Esophagus squamous epithelium (tissue), 5 donors: ENCODE data around the gene ACAA1. TPM values are rescaled to one million over a fixed set of nuclear protein-coding genes. Genes with fewer than 3 reads are reported as not detected.
"Not testable (repeated sequence)": the region's sequence is repeated elsewhere in the genome, so short reads cannot be mapped to it uniquely, and the experiment has no call there.

Experiments
- DNase-seq: peaks from one replicate; lab custom pipeline; 2025; lab: John Stamatoyannopoulos, UW
- H3K27ac ChIP-seq, 4 donors: fragments of 200-600 bp; sonication (generic); one replicate each; pipeline ENCODE4 v1.5.1; 2016 to 2019; ENCODE audit warnings: mild to moderate bottlenecking in 1 of 4
- H3K27me3 ChIP-seq, 4 donors: fragments of 200-600 bp; sonication (generic); 1 replicate in 3 of 4; 2 replicates in 1 of 4; pipeline versions ENCODE4 v1.5.1 to v1.6.0; 2017 to 2021; ENCODE audit warnings: antibody characterized with exemption in 1 of 4
- H3K36me3 ChIP-seq, 3 donors: fragments of 200-600 bp; sonication (generic); one replicate each; pipeline ENCODE4 v1.5.1; 2016 to 2019
- H3K4me1 ChIP-seq, 3 donors: fragments of 200-600 bp; sonication (generic); one replicate each; pipeline ENCODE4 v1.5.1; 2017 to 2019
- H3K4me3 ChIP-seq, 4 donors: fragments of 200-600 bp; sonication (generic); 1 replicate in 3 of 4; 2 replicates in 1 of 4; pipeline ENCODE4 v1.5.1; 2016 to 2019; ENCODE audit warnings: mild to moderate bottlenecking in 2 of 4, moderate library complexity in 1 of 4
- H3K9me3 ChIP-seq, 3 donors: fragments of 200-600 bp; sonication (generic); one replicate each; pipeline ENCODE4 v1.5.1; 2016 to 2019
- POLR2A ChIP-seq, 4 donors: fragments of 450-650 bp; IDR thresholded peaks; one replicate each; pipeline ENCODE4 v1.6.1; 2017; ENCODE audit warnings: antibody characterized with exemption in 4 of 4, mild to moderate bottlenecking in 4 of 4, moderate library complexity in 3 of 4
- WGBS, 2 donors: methylation state at CpG; one replicate each; pipeline ENCODE4 v1.1.5; 2018; 5-methylcytosine and 5-hydroxymethylcytosine counted together
- intact Hi-C: fragments of 100-400 bp; cut with DNase I; formaldehyde crosslinking; loops from one replicate; pipeline ENCODE4 v1.15.0; 2022
- total RNA-seq, 4 donors: library from RNA; depleted of rRNA; stranded (reverse); fragments of >200 nt; gene quantifications; one replicate each; pipeline ENCODE4 v1.1.0, GENCODE V29; 2016
- TF ChIP-seq, protein P1 (sequence below), 6 experiments: fragments of 450-650 bp in 4 of 6; fragments of 200-600 bp in 2 of 6; sonication (generic) in 2 of 6; IDR thresholded peaks; one replicate each; pipeline ENCODE4 v1.5.1; 2016 to 2019; ENCODE audit warnings: antibody characterized with exemption in 6 of 6, mild to moderate bottlenecking in 4 of 6, moderate library complexity in 4 of 6
- donor health status: DM: yes; HTN: yes; CAD: no.

Gene ACAA1
- total RNA-seq, 4 donors from 2014 or later = 63.5 to 75.2 (median 68.7) TPM

DNA sequence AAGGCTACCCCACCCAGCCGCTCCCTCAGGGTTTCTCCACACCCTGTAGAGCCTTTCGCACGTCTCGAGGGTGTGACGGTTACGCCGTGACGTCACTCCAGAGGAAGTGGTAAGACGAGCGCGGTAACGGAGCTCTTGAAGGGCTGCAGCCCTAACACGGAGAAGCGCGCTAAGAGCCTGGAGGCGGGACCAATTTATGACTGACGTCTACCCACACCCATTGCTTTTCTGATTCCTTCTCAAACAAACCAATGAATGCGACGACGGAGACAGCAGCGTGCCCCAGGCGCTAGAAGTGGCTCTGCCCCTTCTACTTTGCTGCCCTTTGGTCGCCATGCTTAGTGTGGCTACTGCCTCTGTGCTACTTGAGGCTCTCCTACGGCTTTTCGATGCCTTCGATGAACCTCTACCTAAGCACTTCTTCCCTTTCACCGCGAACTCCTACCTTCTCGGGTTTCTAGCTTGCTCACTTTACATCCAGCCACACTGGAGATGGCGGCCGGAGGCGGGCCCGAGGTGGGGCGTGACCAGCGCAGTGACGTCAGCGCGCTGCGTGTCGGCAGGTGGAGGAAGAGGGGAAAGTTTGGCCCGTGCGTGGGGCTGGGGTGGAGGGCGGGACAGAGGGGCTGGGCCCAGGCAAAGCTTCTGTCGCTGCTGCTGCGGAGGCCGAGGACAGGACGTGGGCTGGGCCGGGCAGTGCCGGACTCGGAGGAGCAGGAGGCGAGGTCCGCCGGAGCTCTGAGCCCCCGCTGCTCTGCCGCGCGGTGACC, 28.2 kb upstream of the ACAA1 start, which contains the start of gene OXSR1:
OXSR1 (plus strand) TSS at position 586 of the 770 bp plus-strand sequence. CDS start 340 bp downstream, outside the sequence.
- Histone ChIP-seq H3K27ac (peak within 1 kb of the TSS; percentile 93 to 99 (median 98)), H3K36me3 (no peaks in the 10 kb centered on the region), H3K4me3 (peak within 1 kb of the TSS; percentile 73 to 100 (median 86)), H3K9me3 (no peaks in the 10 kb centered on the region), H3K27me3 (no peaks in the 10 kb centered on the region), H3K4me1 (peaks cover 9 to 38% (median 20%) of the 10 kb centered on the region in 3 donors)
- TF ChIP-seq POLR2A (IDR thresholded peaks at IDR 0.05) = peak in 3 of 4 donors; percentile 81 to 96 (median 89)
- TF ChIP-seq, protein P1, sequence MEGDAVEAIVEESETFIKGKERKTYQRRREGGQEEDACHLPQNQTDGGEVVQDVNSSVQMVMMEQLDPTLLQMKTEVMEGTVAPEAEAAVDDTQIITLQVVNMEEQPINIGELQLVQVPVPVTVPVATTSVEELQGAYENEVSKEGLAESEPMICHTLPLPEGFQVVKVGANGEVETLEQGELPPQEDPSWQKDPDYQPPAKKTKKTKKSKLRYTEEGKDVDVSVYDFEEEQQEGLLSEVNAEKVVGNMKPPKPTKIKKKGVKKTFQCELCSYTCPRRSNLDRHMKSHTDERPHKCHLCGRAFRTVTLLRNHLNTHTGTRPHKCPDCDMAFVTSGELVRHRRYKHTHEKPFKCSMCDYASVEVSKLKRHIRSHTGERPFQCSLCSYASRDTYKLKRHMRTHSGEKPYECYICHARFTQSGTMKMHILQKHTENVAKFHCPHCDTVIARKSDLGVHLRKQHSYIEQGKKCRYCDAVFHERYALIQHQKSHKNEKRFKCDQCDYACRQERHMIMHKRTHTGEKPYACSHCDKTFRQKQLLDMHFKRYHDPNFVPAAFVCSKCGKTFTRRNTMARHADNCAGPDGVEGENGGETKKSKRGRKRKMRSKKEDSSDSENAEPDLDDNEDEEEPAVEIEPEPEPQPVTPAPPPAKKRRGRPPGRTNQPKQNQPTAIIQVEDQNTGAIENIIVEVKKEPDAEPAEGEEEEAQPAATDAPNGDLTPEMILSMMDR (IDR thresholded peaks at IDR 0.05) = no peak
- intact Hi-C loops = no loop called here
- DNase-seq = peak; percentile 97
- WGBS, 2 donors = 0 to 1% methylated on average over 16 to 19 of the region's 57 CpGs

DNA sequence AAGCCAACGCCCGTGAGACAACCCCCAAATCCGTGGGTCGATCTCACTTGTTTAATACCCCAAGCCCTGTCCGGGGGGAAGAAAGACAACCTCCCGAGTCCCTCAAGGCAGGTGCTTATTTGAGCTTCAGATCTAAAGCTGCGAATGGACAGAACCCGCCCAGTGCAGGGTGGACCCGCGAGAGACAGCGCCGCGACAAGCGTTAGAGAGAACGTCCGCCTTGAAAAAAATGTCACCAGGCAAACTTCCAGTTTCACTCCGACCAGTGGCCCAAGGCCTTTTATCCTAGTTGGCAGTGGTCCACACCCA, 27.7 kb upstream of the ACAA1 start:
- H3K4me1 ChIP-seq = peaks cover 9 to 38% (median 20%) of the 10 kb centered on the region in 3 donors
- 0 to 1% methylated on average over 15 to 17 of the region's 17 CpGs for WGBS, 2 donors
- no peaks in the 10 kb centered on the region for H3K27me3 ChIP-seq
- peak overlapping the region; percentile 73 to 100 (median 86) for H3K4me3 ChIP-seq
- peak overlapping the region; percentile 93 to 99 (median 98) for H3K27ac ChIP-seq
- DNase-seq = no peak
- no peaks in the 10 kb centered on the region for H3K9me3 ChIP-seq
- intact Hi-C loops = no loop called here
- TF ChIP-seq, protein P1 (IDR thresholded peaks at IDR 0.05) = no peak
- peak in 1 of 4 donors; percentile 46 for TF ChIP-seq POLR2A (IDR thresholded peaks at IDR 0.05)
- H3K36me3 ChIP-seq = no peaks in the 10 kb centered on the region

DNA sequence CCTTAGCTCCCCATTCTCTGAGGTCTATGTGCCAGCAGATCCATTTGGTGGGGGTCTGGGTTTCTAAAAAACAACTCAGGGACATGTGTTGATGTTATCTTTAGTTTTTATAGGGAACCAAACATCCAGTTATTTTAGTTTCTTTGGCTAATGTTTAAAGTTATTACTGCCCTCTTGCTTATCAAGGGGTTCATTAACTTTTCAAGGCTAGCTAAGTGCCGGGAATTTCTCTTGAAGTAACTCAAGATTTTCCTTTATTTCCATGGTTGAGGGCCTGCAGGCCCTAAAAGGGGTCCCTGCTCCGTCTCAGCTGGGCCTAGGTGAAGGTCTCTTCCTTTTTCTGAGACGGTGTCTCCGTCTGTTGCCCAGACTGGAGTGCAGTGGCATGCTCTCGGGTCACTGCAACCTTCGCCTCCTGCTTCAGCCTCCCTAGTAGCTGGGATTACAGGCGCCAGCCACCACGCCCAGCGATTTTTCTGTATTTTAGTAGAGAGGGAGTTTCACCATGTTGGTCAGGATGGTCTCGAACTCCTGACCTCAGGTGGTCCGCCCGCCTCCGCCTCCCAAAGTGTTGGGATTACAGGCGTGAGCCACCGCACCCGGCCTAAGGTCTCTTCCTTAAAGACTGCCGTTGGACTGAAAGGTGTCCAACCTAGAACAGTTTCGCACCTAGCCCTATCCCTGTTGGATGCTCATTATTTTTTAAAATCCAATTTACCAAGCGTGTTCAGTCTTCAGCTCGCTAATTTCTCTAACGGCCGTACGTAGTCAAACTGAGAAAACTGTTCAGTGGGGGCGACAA, 27.1 kb upstream of the ACAA1 start:
- H3K36me3 ChIP-seq = no peaks in the 10 kb centered on the region
- H3K4me3 ChIP-seq = peak overlapping the region; percentile 73 to 100 (median 86)
- H3K4me1 ChIP-seq = peaks cover 9 to 38% (median 20%) of the 10 kb centered on the region in 3 donors
- intact Hi-C loops = no loop called here
- no peaks in the 10 kb centered on the region for H3K27me3 ChIP-seq
- H3K9me3 ChIP-seq = no peaks in the 10 kb centered on the region
- no peak for DNase-seq
- peak overlapping the region; percentile 93 to 99 (median 98) for H3K27ac ChIP-seq
- no peak for TF ChIP-seq POLR2A (IDR thresholded peaks at IDR 0.05)
- TF ChIP-seq, protein P1 (IDR thresholded peaks at IDR 0.05) = no peak
- WGBS, 2 donors = 64 to 67% methylated on average over 24 of the region's 24 CpGs

DNA sequence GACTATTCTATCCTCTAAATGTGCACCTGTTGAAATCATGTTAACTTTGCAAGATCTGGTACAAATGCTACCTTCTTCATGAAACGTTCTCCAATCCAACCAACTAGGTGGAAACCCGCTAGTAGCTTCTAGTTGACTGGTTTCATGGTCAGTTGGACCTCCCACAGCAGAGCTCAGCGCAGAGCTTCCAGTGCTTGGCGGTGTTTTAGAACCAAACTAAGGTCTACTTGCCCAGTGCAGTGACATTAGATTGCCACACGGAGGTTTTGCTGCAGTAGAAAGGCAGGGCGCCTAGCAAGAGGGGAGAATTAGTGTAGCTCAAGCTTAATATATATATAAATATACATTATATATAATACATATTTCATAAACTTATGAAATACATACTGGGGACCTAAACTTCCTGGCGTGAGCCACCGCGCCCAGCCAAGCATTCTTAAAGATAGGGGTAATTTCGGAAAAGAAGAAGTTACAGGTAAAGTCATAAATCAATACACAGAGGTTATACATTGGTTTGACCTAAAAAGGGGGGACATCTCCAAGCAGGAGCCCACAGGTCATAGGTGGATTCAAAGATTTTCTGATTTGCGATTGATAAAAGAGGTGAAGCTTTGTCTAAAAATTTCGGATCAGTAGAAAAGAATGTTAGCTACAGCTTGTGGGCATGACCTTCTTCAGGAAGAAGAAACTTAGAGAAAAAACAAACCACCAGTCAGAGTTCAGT, 26.4 kb upstream of the ACAA1 start:
- intact Hi-C loops = no loop called here
- no peak for DNase-seq
- peak overlapping the region in 3 of 4 donors; percentile 93 to 99 (median 97) for H3K27ac ChIP-seq
- H3K4me1 ChIP-seq = peaks cover 9 to 31% (median 16%) of the 10 kb centered on the region in 3 donors
- H3K27me3 ChIP-seq = no peaks in the 10 kb centered on the region
- no peaks in the 10 kb centered on the region for H3K9me3 ChIP-seq
- WGBS, 2 donors = 87 to 88% methylated on average over 12 of the region's 12 CpGs
- H3K36me3 ChIP-seq = no peaks in the 10 kb centered on the region
- TF ChIP-seq POLR2A (IDR thresholded peaks at IDR 0.05) = no peak
- TF ChIP-seq, protein P1 (IDR thresholded peaks at IDR 0.05) = peak in 4 of 6 experiments; percentile 13 to 35 (median 22)
- H3K4me3 ChIP-seq = no peak overlapping the region

DNA sequence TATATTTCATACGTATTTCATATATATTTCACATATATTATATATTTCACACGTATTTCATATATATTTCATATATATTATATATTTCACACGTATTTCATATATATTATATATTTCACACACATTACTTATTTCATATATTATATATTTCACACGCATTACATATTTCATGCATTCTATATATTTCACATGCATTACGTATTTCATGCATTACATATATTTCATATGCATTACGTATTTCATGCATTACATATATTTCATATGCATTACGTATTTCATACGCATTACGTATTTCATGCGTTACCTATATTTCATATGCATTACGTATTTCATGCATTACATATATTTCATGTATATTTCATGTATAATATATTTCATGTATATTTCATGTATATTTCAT, 23.8 kb upstream of the ACAA1 start:
- DNase-seq, H3K27me3 ChIP-seq, H3K36me3 ChIP-seq, H3K4me3 ChIP-seq, H3K9me3 ChIP-seq, intact Hi-C loops, H3K27ac ChIP-seq: not testable (repeated sequence)
- H3K4me1 ChIP-seq = peaks cover 3 to 13% (median 3%) of the 10 kb centered on the region in 3 donors
- 91% methylated on average over 11 of the region's 11 CpGs for WGBS, 2 donors
